Ramos (cell line): ENCODE results near the gene MRGPRF.

Experiments used
- in situ Hi-C: fragments of 300-500 bp; cut with MboI; formaldehyde crosslinking; loops from one replicate; pipeline ENCODE4 v1.14.3; 2022; ENCODE audit warnings: low sequenced_read_pairs; ENCODE audit not compliant: unreplicated experiment

Gene MRGPRF

DNA sequence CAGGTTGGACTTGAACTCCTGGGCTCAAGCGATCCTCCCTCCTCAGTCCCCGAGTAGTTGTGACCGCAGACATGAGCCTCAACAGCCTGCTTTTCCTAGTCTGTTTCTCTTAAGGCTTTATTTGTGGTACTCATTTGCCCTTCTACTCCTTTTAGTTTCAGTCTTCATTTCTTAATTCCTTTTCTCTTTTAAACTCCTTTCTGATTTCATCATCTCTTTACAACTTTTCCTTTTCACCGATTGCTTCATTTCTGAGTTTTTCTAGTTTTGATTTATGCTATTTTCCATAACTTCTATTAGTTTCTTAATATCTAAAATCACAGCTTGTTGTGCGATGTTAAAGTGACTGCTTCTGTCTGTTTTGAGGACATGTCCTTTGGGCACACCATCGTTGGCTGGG is 17.3 kb upstream of the MRGPRF start:
- in situ Hi-C loops = no loop called here

DNA sequence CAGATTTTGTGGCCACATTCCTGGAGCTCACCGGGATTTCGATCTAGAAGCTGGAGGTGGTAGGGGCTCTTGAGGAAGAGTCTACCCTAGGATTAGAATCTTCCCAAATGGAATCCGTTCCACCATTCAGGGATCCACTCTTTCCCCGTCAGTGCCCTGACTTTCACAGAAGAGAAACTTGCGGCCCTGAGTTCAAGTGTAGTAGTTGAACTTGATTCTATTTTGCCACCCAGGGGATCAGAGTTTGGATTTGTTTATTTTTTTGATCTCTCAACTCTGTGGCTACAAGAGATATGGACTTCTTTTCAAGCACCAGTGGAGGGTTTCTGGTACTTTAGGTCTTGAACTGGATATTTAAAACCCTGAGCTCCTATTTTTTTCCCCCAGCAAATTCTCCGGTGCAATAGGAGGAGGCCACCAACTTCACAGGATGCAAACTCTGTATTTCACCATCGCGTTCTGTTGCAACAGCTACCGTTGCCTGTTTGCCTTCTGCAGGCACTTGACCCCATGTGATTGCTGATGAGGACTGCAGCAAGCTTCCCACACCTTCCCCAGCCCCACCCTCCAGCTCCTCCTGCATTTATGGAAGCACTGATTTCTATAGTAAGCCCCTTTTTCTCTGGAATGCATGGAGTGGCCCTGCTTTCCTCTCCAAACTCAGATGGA is 14.8 kb upstream of the MRGPRF start:
- in situ Hi-C loops = no loop called here

DNA sequence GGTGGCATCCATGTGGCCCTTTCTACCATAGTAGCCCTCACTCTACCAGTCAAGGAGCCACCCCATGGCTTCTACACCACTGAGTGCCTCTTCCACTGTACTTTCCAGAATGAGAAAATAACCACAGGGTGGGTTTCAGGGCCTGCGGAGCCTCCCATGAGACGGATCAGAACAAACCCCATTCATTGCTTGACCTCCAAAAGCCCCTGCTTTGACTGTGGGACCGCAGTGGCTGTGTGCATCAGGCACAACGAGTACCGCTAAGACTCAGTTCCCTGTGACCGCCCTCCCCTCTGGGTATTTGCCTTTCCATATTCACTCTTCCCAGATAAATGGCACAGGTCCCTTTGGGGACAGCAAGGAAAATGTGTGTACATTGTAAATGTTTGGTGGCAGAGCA is 11.5 kb upstream of the MRGPRF start:
- in situ Hi-C loops = no loop called here

DNA sequence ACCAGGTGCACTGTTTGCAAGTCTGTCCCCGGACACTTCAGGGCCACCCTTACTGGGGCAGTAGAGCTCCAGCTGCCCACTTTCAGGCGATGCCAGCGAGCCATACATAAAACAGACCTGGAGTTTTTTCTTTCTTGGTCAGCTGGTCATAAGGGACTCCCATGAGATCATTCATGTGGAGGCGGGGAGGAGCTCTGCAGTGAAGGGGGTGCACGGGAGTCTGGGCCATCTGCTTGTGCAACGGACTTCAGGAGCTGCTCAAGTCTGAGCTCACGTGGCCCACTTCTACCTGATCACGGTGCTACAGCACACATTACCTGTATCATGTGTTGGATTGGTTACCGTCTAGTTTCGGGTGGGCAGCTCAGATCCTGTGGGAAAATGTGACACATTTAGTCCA is 9.2 kb upstream of the MRGPRF start:
- in situ Hi-C loops = no loop called here

DNA sequence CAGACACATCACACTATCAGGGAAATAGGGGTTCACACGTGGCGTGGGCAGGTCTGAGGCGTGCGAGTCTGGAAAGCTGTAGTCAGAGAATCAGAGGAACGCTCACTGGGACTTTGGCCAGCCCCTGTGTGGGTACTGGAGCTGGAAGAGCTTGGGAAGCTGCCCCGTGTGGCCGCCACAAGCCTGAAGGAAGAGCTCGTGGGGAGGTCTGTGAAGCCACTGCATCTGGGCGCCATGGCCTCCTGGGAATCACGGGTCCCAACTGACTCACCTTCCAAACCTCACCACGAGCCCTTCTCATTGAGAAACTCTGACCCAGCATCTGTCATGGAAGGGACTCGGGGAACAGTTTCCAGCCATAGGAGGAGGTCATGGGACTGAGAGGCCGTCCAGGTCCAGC is 5.9 kb upstream of the MRGPRF start:
- in situ Hi-C loops = no loop called here

DNA sequence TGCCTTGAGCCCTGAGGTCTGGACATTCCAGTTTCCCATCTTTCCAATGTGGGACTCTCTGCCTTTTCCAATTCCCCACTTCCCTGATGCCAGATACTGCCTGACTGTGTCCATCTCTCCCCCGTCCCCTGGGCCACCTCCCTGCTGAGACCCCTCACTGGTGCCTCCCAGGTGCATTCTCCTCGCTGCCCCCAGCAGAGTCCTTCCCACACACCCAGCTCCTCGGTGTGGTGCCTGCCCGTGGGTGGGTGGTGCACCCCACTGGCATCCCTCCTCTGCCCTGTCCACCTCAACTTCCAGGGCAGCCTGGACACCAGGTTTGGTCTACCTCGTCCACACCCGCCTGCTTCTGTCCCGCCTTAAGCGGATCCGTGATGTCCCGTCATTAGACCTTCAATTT is 4.9 kb upstream of the MRGPRF start:
- in situ Hi-C loops = no loop called here

DNA sequence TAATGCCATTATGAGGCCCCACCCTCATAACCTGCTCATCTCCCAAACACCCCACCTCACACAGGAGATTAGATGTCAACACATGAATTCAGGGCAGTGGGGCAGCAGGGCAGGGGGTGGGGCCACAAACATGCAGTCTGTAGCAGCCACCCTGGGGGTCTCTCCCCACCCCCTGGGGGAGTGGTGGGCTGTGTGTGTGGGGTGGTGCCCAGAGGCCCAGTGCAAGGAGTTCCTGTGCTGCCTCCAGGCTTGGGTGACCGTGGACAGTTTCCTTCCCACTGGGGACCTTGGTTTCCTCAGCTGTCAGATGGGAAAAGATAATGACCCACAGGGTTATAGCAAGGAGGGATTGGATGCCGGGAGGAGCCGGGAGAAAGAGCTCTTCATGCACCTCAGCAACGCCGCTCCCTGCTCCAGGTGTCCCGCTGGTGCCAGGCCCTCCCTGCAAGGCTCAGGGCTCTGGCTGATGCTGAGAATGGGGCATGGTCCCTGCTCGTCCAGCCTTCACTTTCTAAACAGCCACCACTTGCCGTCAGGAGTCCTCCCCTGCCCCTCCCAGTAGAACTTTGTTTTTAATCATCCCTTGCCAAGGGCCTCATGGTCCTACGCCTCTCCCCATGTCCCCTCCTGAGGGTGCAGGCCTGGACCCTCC is 2.0 kb upstream of the MRGPRF start:
- in situ Hi-C loops = no loop called here

DNA sequence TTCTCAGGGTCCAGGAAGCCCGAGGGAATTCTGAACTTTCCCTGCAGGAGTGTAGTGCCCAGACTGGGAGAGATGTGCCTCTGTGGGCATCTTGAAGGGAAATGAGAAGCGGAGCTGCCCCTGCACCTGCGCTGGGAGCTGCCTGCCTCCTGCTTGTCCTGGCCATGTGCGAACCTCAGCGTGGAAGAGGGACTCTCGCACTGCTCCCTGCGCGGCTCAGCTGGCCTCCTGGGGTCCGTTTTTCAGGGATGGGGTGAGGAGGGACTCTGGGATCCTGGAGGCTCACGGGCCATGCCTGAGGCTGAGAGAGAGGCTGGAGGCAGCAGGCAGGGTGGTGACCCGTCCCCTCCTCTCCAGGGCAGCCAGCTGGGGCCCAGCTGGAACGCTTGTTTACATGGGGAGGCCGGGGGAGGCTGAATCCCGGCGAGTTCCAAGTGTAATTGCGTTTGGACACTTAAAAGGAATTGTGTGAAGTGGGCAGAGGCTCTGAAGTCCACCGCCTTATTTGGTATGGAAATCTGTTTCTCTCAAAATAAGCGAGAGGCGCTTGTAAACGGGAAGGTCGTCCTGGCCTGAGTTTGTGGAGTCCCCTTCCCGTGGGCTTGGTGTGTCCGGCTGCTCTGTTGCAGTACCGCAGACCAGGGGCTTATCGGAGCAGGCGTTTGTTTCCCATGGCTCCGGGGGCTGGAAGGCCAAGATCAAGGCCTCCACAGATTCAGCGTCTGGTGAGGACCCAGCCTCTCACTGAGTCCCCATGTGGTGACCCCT is 1.2 kb upstream of the MRGPRF start:
- in situ Hi-C loops = no loop called here

DNA sequence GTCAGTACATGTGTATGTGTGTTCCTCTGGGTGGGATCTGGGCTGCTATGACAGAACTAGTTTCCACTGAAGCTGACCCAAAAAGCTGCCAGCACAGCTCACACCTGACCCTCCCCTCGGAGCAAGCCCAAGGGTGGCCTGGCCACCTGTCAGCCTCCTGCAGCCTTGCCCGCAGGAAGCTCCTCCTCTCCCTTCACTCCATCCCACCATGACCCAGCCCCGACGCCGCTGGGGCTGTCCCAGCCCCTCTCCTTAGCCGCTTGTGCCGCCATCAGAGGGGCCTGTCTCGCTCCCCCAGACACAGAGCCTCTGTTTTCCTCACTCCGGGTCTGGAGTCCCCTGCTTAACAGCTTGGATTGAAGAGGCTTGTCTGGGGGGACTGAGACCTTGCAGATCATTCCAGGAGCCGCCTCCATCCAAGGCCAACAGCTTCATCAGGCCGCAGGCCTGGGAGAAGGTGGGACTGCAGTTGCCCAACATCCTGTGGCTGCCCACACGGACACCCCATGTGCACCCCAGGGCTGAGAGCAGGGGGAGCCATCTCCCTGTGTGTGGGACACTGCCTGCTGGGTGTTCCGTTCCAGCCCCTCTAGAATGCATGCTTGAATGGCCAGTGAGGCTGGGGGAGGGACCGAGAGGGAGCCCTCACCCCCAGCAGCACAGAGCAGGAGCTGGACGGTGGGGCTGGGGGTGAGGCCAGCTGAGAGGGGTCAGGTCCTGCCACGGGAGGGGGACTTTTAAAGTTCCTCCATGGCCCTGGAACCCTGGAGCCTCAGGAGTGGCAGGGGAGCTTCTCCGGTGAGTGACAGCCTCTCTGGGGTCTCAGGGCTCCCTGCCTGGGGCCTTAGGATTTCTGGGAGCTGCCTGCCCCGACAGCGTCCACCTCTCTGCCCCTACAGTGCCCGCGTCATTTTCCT is 696 bp downstream of the MRGPRF start:
- in situ Hi-C loops = no loop called here

DNA sequence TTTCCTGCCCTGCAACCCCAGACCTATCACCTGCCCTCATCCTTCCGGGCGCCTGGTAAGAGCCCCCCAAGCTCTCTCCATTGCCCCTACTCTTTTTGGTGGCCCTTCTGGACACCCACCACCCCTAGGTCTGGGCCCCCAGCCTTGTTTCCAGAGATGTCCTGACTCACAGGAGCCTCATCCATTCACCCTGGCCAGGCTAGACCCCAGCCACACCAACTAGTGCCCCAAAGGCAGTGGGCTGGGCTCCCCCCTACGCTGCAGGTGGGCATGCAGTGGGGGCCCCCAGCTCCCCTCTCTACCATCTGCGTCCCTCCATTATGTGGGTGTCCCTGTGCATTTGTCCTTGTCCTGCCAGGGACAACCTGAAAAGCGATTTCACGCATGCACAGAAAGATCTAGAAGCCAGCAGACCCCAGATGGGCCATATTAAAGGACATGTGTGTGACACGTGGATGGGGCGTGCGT is 1.4 kb downstream of the MRGPRF start:
- in situ Hi-C loops = no loop called here

DNA sequence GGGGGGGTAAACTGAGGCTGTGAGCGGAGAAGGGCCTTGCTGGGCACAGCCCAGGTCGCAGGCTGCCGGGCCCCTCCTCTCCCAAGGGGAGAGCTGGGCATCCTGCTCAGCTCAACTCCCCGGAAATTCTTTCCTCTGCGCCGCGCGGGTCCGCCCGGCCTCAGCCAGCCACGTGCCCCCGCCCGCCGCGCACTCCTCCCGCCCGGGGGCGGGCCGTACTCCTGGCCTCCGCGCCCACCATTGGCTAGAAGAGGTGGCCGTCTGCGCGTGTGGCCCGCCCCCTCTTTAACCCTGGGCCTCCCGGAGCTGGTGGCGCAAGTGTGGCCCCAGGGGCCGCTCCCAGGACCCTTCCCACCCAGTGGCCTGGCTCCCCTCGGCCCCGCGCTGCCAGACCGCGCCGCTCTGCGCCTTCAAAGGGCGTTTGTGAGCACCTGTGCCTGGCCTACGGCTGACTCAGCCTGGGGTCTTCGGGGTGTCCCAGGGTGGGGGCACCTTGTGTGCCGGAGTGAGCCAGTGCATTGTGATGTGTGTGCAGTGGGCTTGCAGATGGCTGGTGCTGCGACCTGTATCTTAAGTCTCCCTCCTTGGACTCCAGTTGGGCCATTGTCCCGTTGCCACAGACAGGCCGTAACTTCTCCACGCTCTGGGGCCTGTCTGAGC is 2.0 kb downstream of the MRGPRF start:
- in situ Hi-C loops = no loop called here

DNA sequence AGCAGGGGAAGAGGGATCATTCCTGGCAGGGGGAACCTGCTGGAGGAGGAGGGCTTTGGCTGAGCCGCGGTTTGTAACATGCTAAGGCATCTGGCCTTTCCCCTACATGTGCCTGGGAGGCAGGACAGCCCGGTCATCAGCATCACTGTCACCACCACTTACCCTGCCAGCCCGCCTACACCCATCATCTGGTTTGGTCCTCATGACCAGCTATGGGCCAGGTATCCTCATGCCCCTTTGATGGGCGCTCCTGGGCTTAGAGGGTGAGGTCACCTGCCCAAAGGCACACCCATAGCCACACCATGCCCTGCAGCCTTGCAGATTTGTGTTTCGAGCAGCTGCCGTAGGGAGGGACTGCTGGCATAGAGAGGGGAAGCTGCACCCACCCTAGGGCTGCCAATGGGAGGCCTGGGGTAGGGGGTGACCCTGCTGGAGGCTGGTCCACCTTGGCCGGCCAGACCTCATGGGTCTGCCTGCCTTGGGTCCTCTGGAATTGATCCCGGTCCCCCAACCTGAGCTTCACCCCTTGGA is 2.6 kb downstream of the MRGPRF start:
- in situ Hi-C loops = no loop called here

DNA sequence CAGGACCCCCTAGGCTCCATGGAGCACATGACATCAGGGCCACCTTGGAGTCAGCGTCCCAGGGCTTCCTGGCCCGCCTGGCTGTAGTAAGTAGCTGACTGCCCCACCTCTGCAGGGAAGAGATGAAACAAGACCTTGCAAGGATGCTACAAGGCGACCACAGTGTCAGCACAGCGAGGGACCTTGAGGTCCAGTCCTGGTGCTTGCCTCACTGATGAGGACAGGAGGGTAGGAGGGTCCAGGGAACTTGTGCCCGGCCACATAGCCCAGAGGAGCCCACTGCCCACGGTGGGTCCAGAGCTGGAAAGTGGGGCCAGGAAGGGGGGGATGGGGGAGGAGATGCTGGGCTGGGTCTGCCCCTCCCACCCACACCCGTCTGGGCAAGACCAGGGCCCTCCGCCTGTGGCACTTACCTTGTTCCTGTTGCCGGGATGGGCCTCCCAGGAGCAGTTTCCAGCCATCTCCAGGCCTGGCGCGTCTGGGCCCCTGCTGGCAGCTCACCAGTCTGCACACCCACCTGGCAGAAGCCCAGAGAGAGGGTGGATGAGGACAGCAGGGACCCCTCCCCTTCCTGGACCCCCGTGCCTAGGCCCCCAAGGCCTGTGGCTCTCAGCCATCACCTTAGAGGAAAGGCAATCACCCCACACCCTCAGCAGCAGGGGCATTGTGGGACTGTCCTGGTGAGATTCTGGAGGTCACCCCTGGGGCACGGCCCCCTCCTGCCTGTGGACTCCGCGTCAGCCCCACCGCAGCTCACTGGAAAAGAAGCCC is 3.4 kb downstream of the MRGPRF start:
- in situ Hi-C loops = no loop called here

DNA sequence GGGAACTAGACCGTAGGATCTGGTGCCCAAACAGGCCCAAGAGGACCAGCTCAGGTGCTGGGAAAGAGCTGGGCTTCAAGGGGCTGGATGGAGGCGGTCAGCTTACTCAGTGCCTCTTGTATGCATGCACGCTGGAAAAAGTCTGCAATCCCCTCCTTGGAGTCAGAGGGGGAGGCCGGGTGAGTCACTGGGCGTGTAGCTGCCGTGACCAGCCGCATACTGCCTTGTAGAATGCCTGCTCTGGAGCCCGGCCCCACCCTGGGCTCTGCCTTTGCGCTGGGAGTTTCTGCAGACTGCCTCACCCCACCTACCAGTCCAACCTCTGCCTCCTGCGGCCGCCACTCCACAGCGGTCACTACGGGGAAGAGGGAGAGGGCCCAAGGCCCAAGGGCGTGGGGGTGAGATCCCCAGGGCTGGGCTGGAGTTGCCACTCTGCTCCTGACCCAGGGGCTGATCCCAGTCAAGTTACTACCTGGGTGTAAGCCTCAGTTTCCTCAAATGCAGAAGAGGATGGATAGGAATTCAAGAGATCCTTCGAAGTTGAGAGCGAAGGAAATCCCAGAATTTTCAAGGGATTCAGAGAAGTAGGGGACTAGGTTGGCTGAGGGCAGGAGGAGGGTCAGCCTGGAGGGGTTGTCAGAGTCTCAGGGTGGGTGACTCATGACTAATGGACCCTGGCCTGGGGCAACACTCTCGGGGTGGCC is 4.2 kb downstream of the MRGPRF start:
- in situ Hi-C loops = no loop called here

DNA sequence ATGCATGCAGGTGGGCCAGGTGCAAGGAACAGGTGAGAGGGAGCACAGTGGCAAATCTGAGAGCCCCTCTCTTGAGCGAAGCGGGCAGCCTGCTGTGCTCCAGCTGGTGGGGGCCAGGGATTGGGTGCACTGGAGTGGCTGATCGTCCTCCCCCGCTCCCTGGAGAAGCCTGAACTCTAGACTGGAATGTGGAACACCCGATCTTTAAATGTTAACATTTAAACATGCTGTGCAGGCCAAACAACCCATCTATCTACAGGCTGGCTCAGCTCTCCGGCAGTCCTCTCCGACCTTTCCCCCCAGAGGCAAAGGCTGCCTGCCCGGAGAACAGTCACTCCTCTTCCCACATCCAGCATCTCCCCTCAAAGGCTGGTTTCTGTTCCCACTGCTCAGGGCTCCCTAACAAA is 5.1 kb downstream of the MRGPRF start:
- in situ Hi-C loops = no loop called here

DNA sequence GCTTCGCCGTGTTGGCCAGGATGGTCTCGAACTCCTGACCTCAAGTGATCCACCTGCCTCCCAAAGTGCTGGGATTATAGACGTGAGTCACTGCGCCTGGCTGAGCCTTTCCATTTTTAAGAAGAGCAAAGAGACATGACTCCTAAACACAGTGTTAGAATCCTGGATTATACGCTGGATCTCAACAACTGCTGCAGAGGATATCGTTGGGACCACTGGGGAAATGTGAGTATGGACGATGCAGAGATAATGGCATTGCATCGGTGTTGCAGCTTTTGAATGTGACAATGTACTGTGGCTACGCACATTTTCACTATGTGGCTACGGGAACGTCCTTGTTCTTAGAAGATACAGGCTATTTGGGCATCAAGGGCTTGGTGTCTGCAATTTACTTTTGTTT is 6.2 kb downstream of the MRGPRF start:
- in situ Hi-C loops = no loop called here

DNA sequence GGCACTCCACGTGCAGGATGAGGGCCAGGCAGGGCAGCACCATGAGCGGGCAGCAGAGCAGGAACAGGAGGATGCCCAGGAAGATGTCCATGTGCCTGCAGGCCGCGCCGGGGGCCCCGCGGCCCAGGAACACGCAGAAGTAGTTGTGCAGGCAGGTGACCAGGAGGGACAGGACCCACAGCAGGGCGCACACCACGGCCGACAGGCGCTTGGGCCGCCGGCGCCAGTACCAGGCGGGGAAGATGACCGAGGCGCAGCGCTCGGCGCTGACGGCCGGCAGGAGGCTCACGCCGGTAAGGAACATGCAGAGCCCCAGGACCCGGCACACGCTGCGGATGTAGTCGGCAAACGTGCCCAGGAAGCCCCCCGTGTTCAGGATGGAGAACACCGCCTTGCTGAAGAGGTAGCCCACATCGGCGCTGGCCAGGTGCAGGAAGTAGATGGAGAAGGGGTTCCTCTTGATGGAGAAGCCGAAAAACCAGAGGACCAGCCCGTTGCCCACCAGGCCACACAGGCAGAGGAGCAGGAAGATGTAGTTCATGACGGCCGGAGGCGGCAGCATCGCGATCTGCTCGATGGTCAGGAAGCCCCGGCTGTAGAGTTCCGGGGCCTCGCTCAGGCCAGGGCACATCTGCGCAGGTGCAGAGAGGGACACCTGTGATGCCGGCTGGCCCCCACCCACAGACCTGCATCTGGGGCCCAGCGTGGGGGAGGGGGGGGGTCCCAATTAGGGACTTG is 7.2 kb downstream of the MRGPRF start:
- in situ Hi-C loops = no loop called here

DNA sequence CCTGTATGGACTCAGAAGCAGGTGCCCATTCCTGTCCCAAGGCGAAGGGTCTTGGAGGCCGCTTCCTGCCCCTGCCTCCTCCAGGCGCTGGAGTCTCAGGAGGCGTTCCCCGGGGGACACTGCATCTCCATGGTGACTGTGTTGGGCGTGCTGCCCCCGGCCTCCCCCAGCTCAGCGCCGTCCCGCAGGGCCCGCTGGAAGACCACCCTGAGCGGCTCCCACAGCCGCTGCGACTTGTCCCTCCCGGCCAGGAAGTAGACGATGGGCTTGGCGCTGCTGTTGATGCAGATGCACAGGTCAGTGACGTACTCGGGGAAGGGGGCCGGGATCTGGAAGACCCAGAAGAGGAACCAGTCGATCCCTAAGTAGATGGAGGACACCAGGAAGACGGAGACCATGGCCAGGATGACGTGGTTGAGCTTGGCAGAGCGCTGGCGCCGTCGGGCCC is 7.8 kb downstream of the MRGPRF start:
- in situ Hi-C loops = no loop called here
